HG02870 (cell line): ENCODE measurements around the gene SIX4.

Experiments used
- ATAC-seq: cut with Tn5 transposase; IDR thresholded peaks from one replicate; pipeline ENCODE4 v1.9.1; 2021; ENCODE audit warnings: mild to moderate bottlenecking, moderate library complexity; ENCODE audit not compliant: unreplicated experiment

Gene SIX4

GRCh38 chr14:60662982-60663381 lies 61.2 kb downstream of the SIX4 start:
- no peak for ATAC-seq

- no peak for ATAC-seq
These were observed 62.4 kb downstream of the SIX4 start for GRCh38 chr14:60661721-60662120.
